Esophagus squamous epithelium (tissue), 5 donors: ENCODE measurements around the gene CHN2. TPM values are rescaled to one million over a fixed set of nuclear protein-coding genes. Genes with fewer than 3 reads are reported as not detected.

ENCODE experiments used
- DNase-seq: peaks from one replicate; lab custom pipeline; 2025; lab: John Stamatoyannopoulos, UW
- H3K27ac ChIP-seq, 4 donors: fragments of 200-600 bp; sonication (generic); one replicate each; pipeline ENCODE4 v1.5.1; 2016 to 2019; ENCODE audit warnings: mild to moderate bottlenecking in 1 of 4
- H3K27me3 ChIP-seq, 4 donors: fragments of 200-600 bp; sonication (generic); 1 replicate in 3 of 4; 2 replicates in 1 of 4; pipeline versions ENCODE4 v1.5.1 to v1.6.0; 2017 to 2021; ENCODE audit warnings: antibody characterized with exemption in 1 of 4
- H3K36me3 ChIP-seq, 3 donors: fragments of 200-600 bp; sonication (generic); one replicate each; pipeline ENCODE4 v1.5.1; 2016 to 2019
- H3K4me1 ChIP-seq, 3 donors: fragments of 200-600 bp; sonication (generic); one replicate each; pipeline ENCODE4 v1.5.1; 2017 to 2019
- H3K4me3 ChIP-seq, 4 donors: fragments of 200-600 bp; sonication (generic); 1 replicate in 3 of 4; 2 replicates in 1 of 4; pipeline ENCODE4 v1.5.1; 2016 to 2019; ENCODE audit warnings: mild to moderate bottlenecking in 2 of 4, moderate library complexity in 1 of 4
- H3K9me3 ChIP-seq, 3 donors: fragments of 200-600 bp; sonication (generic); one replicate each; pipeline ENCODE4 v1.5.1; 2016 to 2019
- CTCF ChIP-seq, 6 experiments: fragments of 450-650 bp in 4 of 6; fragments of 200-600 bp in 2 of 6; sonication (generic) in 2 of 6; IDR thresholded peaks; one replicate each; pipeline ENCODE4 v1.5.1; 2016 to 2019; ENCODE audit warnings: antibody characterized with exemption in 6 of 6, mild to moderate bottlenecking in 4 of 6, moderate library complexity in 4 of 6
- POLR2A ChIP-seq, 4 donors: fragments of 450-650 bp; IDR thresholded peaks; one replicate each; pipeline ENCODE4 v1.6.1; 2017; ENCODE audit warnings: antibody characterized with exemption in 4 of 4, mild to moderate bottlenecking in 4 of 4, moderate library complexity in 3 of 4
- WGBS, 2 donors: methylation state at CpG; one replicate each; pipeline ENCODE4 v1.1.5; 2018; 5-methylcytosine and 5-hydroxymethylcytosine counted together
- intact Hi-C: fragments of 100-400 bp; cut with DNase I; formaldehyde crosslinking; loops from one replicate; pipeline ENCODE4 v1.15.0; 2022
- total RNA-seq, 4 donors: library from RNA; depleted of rRNA; stranded (reverse); fragments of >200 nt; gene quantifications; one replicate each; pipeline ENCODE4 v1.1.0, GENCODE V29; 2016
- donor health status: DM: yes; HTN: yes; CAD: no.

The CHN2 gene
- total RNA-seq, 4 donors from 2014 or later: 0.08 to 8.6 (median 1.7) TPM

- no peaks in the 10 kb centered on the region for H3K36me3 ChIP-seq
- TF ChIP-seq POLR2A (IDR thresholded peaks at IDR 0.05) (no peak), CTCF (IDR thresholded peaks at IDR 0.05) (no peak)
- H3K9me3 ChIP-seq: no peaks in the 10 kb centered on the region
- intact Hi-C loops: no loop called here
- WGBS, 2 donors: 80 to 93% methylated on average over 3 of the region's 3 CpGs
- DNase-seq: no peak
- H3K4me1 ChIP-seq: peaks cover 0 to 8% (median 0%) of the 10 kb centered on the region in 3 donors
- no peak overlapping the region for H3K4me3 ChIP-seq
- no peaks in the 10 kb centered on the region for H3K27me3 ChIP-seq
- no peak overlapping the region for H3K27ac ChIP-seq
Observed at GRCh38 chr7:29444267-29444666, 249.7 kb downstream of the CHN2 start.

GRCh38 chr7:29445736-29446135 is 251.2 kb downstream of the CHN2 start:
- Histone ChIP-seq H3K27me3 (no peaks in the 10 kb centered on the region), H3K4me1 (peaks cover 0 to 18% (median 0%) of the 10 kb centered on the region in 3 donors), H3K4me3 (no peak overlapping the region), H3K36me3 (no peaks in the 10 kb centered on the region), H3K9me3 (no peaks in the 10 kb centered on the region), H3K27ac (no peak overlapping the region)
- DNase-seq: no peak
- TF ChIP-seq POLR2A (IDR thresholded peaks at IDR 0.05): no peak
- no peak for TF ChIP-seq CTCF (IDR thresholded peaks at IDR 0.05)
- intact Hi-C loops: no loop called here
- WGBS, 2 donors: 80% methylated on average over 5 to 6 of the region's 6 CpGs

- Histone ChIP-seq H3K4me3 (no peak overlapping the region), H3K9me3 (no peaks in the 10 kb centered on the region), H3K36me3 (no peaks in the 10 kb centered on the region), H3K27ac (no peak overlapping the region), H3K27me3 (no peaks in the 10 kb centered on the region), H3K4me1 (peaks cover 0 to 9% (median 0%) of the 10 kb centered on the region in 3 donors)
- no peak for DNase-seq
- intact Hi-C loops: no loop called here
- no peak for TF ChIP-seq POLR2A (IDR thresholded peaks at IDR 0.05)
- no peak for TF ChIP-seq CTCF (IDR thresholded peaks at IDR 0.05)
- 71 to 85% methylated on average over 3 of the region's 3 CpGs for WGBS, 2 donors
Observed at GRCh38 chr7:29447828-29448227, 253.3 kb downstream of the CHN2 start.

- H3K4me1 ChIP-seq: peaks cover 0 to 9% (median 0%) of the 10 kb centered on the region in 3 donors
- no peaks in the 10 kb centered on the region for H3K9me3 ChIP-seq
- no peak for DNase-seq
- intact Hi-C loops: no loop called here
- H3K27ac ChIP-seq: no peak overlapping the region
- no peaks in the 10 kb centered on the region for H3K27me3 ChIP-seq
- no peaks in the 10 kb centered on the region for H3K36me3 ChIP-seq
- 29 to 57% methylated on average over 3 of the region's 3 CpGs for WGBS, 2 donors
- no peak for TF ChIP-seq POLR2A (IDR thresholded peaks at IDR 0.05)
- no peak for TF ChIP-seq CTCF (IDR thresholded peaks at IDR 0.05)
- H3K4me3 ChIP-seq: no peak overlapping the region
Observed at GRCh38 chr7:29449569-29450260, 255.1 kb downstream of the CHN2 start.

GRCh38 chr7:29453021-29453420 is 258.4 kb downstream of the CHN2 start:
- DNase-seq: no peak
- Histone ChIP-seq H3K4me3 (no peak overlapping the region), H3K27me3 (no peaks in the 10 kb centered on the region), H3K36me3 (no peaks in the 10 kb centered on the region), H3K4me1 (peaks cover 0 to 13% (median 0%) of the 10 kb centered on the region in 3 donors), H3K9me3 (no peaks in the 10 kb centered on the region), H3K27ac (no peak overlapping the region)
- intact Hi-C loops: no loop called here
- 70% methylated on average over 2 of the region's 2 CpGs; no CpG with 5 or more reads in 1 of the 2 donors for WGBS, 2 donors
- TF ChIP-seq POLR2A (IDR thresholded peaks at IDR 0.05) (no peak), CTCF (IDR thresholded peaks at IDR 0.05) (no peak)
